Neural progenitor cell (in vitro differentiated cells): ENCODE results near the gene FKBP10. TPM values are rescaled to one million over a fixed set of nuclear protein-coding genes. Genes with fewer than 3 reads are reported as not detected.

Experiments used
- DNase-seq: peaks from one replicate; pipeline ENCODE4 v3.0.0-alpha.2; 2016; ENCODE audit warnings: low spot score
- H2AFZ ChIP-seq: fragments of 200-600 bp; sonication (generic); replicated peaks from 2 replicates; pipeline ENCODE4 v1.6.1; 2016; ENCODE audit warnings: antibody characterized with exemption
- H3F3A ChIP-seq: fragments of 200-600 bp; sonication (generic); 2 replicates; pipeline ENCODE4 v1.6.1; 2016; ENCODE audit warnings: antibody characterized with exemption, low read depth
- H3K27ac ChIP-seq: fragments of 200-600 bp; sonication (generic); 2 replicates; pipeline ENCODE4 v1.5.1; 2016; ENCODE audit warnings: mild to moderate bottlenecking
- H3K27me3 ChIP-seq: fragments of 200-600 bp; sonication (generic); 2 replicates; pipeline ENCODE4 v1.6.1; 2016; ENCODE audit warnings: mild to moderate bottlenecking, moderate library complexity
- H3K36me3 ChIP-seq: fragments of 200-600 bp; sonication (generic); 2 replicates; pipeline ENCODE4 v1.5.1; 2016
- H3K4me1 ChIP-seq: fragments of 200-600 bp; sonication (generic); 2 replicates; pipeline ENCODE4 v1.6.1; 2016; ENCODE audit warnings: mixed run types
- H3K4me2 ChIP-seq: fragments of 200-600 bp; sonication (generic); 2 replicates; pipeline ENCODE4 v1.6.1; 2016
- H3K4me3 ChIP-seq: fragments of 200-600 bp; sonication (generic); 2 replicates; pipeline ENCODE4 v1.5.1; 2016
- H3K79me2 ChIP-seq: fragments of 200-600 bp; sonication (generic); 2 replicates; pipeline ENCODE4 v1.6.1; 2016; ENCODE audit warnings: low read depth
- H3K9ac ChIP-seq: fragments of 200-600 bp; sonication (generic); 2 replicates; pipeline ENCODE4 v1.6.1; 2016
- H3K9me3 ChIP-seq: fragments of 200-600 bp; sonication (generic); 2 replicates; pipeline ENCODE4 v1.5.1; 2016; ENCODE audit warnings: low read depth
- H4K20me1 ChIP-seq: fragments of 200-600 bp; sonication (generic); 2 replicates; pipeline ENCODE4 v1.6.1; 2016; ENCODE audit warnings: low read depth
- H3K27ac Mint-ChIP-seq: 3 replicates; pipeline ENCODE4 v1.8.0; 2021; ENCODE audit warnings: mixed read lengths
- H3K27me3 Mint-ChIP-seq: 2 replicates; pipeline ENCODE4 v1.8.0; 2022; ENCODE audit warnings: low read depth, mild to moderate bottlenecking, inconsistent platforms, moderate library complexity, mixed read lengths; ENCODE audit not compliant: insufficient read depth
- H3K36me3 Mint-ChIP-seq: 3 replicates; pipeline ENCODE4 v1.8.0; 2021; ENCODE audit warnings: mixed read lengths
- H3K4me1 Mint-ChIP-seq: 3 replicates; pipeline ENCODE4 v1.8.0; 2021; ENCODE audit warnings: mixed read lengths
- H3K4me3 Mint-ChIP-seq: 3 replicates; pipeline ENCODE4 v1.8.0; 2021; ENCODE audit warnings: mild to moderate bottlenecking, moderate library complexity, mixed read lengths
- H3K9me3 Mint-ChIP-seq: 3 replicates; pipeline ENCODE4 v1.8.0; 2020; ENCODE audit warnings: mixed read lengths
- CTCF ChIP-seq: fragments of 200-600 bp; sonication (generic); IDR thresholded peaks from 2 replicates; pipeline ENCODE4 v1.5.1; 2017; ENCODE audit warnings: antibody characterized with exemption, mild to moderate bottlenecking
- EZH2 ChIP-seq: fragments of 200-600 bp; sonication (generic); IDR thresholded peaks from 2 replicates; pipeline ENCODE4 v1.6.1; 2017; ENCODE audit warnings: antibody characterized with exemption, mild to moderate bottlenecking, moderate library complexity
- EZH2phosphoT487 ChIP-seq: fragments of 200-600 bp; sonication (generic); IDR thresholded peaks from 2 replicates; pipeline ENCODE4 v1.6.1; 2017; ENCODE audit warnings: antibody characterized with exemption
- total RNA-seq: library from RNA; depleted of rRNA; stranded (reverse); fragments of >200 nt; gene quantifications from 2 replicates; pipeline ENCODE4 v1.2.3, GENCODE V29; 2015; ENCODE audit warnings: low replicate concordance

The FKBP10 gene
- total RNA-seq, 1 donor from 2014 or later = 108 TPM

DNA sequence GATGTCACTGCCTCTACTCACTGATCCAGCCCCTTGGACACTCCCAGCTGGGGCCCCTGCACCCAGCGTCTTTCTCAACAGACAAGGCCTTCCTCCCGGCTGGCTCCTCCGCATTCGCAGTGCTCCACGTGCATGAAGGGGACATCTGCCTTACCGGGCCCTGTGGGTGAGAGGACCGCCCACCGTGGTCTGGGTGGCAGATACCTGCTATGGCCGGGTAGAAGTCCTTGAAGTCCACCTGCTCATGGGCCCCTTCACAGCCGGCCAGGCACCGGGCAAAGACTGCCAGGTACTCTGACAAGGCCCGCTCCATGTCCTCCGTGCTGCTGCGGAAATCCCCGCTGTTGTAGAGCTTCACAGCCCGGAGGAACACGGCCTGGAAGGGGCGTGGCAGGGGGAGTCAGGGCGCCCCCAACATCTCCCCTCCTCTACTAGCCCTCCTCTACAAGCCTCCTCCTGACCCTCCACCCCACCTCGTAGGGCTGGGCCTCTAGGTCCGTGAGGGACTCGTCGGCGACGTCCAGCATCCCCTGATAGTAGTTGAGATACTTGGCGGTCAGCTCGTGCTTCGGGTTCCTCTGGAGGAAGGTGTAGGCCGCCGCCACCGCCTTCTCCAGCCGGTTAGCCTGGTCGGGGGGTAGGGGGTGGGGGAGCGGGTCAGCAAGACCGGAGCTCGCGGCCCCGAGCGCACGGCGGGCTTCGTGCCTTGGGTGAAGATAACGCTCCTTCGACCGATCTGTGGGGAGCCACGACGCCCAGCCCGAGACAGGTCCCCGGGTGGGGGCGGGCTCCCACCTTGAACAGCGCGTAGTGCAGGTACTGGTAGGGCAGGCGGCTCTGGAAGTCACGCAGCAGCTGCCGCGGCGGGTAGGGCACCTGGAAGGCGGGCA, 1.9 kb upstream of the FKBP10 start:
- peaks cover 16% of the 10 kb centered on the region for H3K36me3 Mint-ChIP-seq
- Histone ChIP-seq H3K36me3 (no peaks in the 10 kb centered on the region), H3K4me3 (peak overlapping the region; percentile 85), H3K4me2 (peak overlapping the region; percentile 97), H3K9me3 (no peaks in the 10 kb centered on the region), H3K79me2 (peaks cover 54% of the 10 kb centered on the region), H3F3A (peaks cover 20% of the 10 kb centered on the region), H2AFZ (peak overlapping the region; percentile 98), H4K20me1 (peaks cover 13% of the 10 kb centered on the region), H3K9ac (no peak overlapping the region), H3K27ac (no peak overlapping the region), H3K4me1 (peaks cover 24% of the 10 kb centered on the region), H3K27me3 (no peaks in the 10 kb centered on the region)
- H3K27me3 Mint-ChIP-seq = peaks cover 9% of the 10 kb centered on the region
- peak overlapping the region; percentile 84 for H3K4me3 Mint-ChIP-seq
- peaks cover 26% of the 10 kb centered on the region for H3K4me1 Mint-ChIP-seq
- peak overlapping the region; percentile 87 for H3K27ac Mint-ChIP-seq
- DNase-seq = peak; percentile 55
- H3K9me3 Mint-ChIP-seq = no peaks in the 10 kb centered on the region
- no peak for TF ChIP-seq EZH2phosphoT487
- TF ChIP-seq EZH2 = no peak

DNA sequence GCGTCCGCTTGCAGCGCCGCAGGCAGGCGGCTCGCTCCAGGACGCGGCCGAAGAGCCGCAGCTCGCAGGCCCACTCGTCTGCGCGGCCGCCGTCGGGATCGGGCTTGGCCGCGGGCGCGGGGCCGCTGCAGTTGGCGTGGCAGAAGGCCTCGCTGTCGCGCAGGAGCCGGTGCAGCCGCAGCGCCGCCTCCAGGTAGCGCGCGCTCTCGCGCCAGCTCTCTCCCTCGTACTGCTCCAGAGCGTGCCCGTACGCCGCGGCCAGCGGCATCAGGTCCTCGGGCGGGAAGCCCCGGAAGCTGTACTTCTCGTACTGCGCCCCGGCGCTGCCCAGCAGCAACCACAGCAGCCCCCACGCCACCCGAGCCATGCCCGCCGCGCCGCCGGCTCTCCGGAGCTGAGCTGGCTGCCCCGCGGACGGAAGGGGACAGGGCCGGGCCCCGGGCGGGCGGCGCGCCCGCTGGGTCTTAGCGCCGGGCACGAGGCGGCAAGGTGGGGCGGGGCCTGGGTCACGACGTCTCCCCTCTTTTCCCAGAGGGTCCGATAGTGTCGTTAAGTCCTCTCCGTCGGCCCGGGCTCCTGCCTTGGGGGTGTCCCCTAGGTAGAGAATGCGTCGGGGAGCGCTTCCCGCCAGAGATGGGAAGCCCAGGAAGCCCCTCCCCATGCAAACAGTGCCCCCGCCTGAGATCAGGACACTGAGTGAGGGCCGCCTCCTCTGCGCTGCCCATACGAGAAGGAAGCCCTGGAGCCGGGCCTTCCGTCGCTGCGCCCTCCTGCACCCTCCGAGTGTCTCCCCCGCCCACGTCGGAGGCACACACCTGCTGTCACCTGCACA, 1.0 kb upstream of the FKBP10 start, which contains the start of gene P3H4:
P3H4 (minus strand) TSS at position 401 of the 832 bp plus-strand sequence; CDS start at position 367, 34 bp downstream.
- Mint-ChIP-seq H3K4me3 (peak within 1 kb of the TSS; percentile 95), H3K27ac (peak within 1 kb of the TSS; percentile 96), H3K9me3 (no peaks in the 10 kb centered on the region), H3K36me3 (peaks cover 18% of the 10 kb centered on the region), H3K27me3 (peaks cover 9% of the 10 kb centered on the region), H3K4me1 (peaks cover 28% of the 10 kb centered on the region)
- no peaks in the 10 kb centered on the region for H3K9me3 ChIP-seq
- H3K79me2 ChIP-seq = peaks cover 62% of the 10 kb centered on the region
- H2AFZ ChIP-seq = peak within 1 kb of the TSS; percentile 98
- H3K4me1 ChIP-seq = peaks cover 24% of the 10 kb centered on the region
- no peaks in the 10 kb centered on the region for H3K27me3 ChIP-seq
- peaks cover 13% of the 10 kb centered on the region for H4K20me1 ChIP-seq
- peak; percentile 64 for TF ChIP-seq CTCF
- TF ChIP-seq EZH2phosphoT487 = no peak
- no peak for TF ChIP-seq EZH2
- H3F3A ChIP-seq = peaks cover 20% of the 10 kb centered on the region
- no peaks in the 10 kb centered on the region for H3K36me3 ChIP-seq
- peak within 1 kb of the TSS; percentile 26 for H3K27ac ChIP-seq
- H3K4me3 ChIP-seq = peak within 1 kb of the TSS; percentile 85
- H3K4me2 ChIP-seq = peak within 1 kb of the TSS; percentile 97
- DNase-seq = peak; percentile 90
- H3K9ac ChIP-seq = no peak within 1 kb of the TSS

GRCh38 chr17:41813152-41813680, 412 bp downstream of the FKBP10 start:
- no peak for DNase-seq
- peak overlapping the region; percentile 72 for H3K9ac ChIP-seq
- no peaks in the 10 kb centered on the region for H3K27me3 ChIP-seq
- Mint-ChIP-seq H3K36me3 (peaks cover 24% of the 10 kb centered on the region), H3K4me1 (peaks cover 28% of the 10 kb centered on the region), H3K27me3 (peaks cover 9% of the 10 kb centered on the region), H3K9me3 (no peaks in the 10 kb centered on the region), H3K4me3 (peak overlapping the region; percentile 95), H3K27ac (peak overlapping the region; percentile 97)
- peak overlapping the region; percentile 26 for H3K27ac ChIP-seq
- no peaks in the 10 kb centered on the region for H3K9me3 ChIP-seq
- H3K4me3 ChIP-seq = peak overlapping the region; percentile 85
- no peak for TF ChIP-seq EZH2
- no peak for TF ChIP-seq EZH2phosphoT487
- no peak for TF ChIP-seq CTCF
- H4K20me1 ChIP-seq = peaks cover 13% of the 10 kb centered on the region
- H3F3A ChIP-seq = peaks cover 20% of the 10 kb centered on the region
- peak overlapping the region; percentile 97 for H3K4me2 ChIP-seq
- H3K4me1 ChIP-seq = peaks cover 24% of the 10 kb centered on the region
- peaks cover 68% of the 10 kb centered on the region for H3K79me2 ChIP-seq
- no peaks in the 10 kb centered on the region for H3K36me3 ChIP-seq
- peak overlapping the region; percentile 45 for H2AFZ ChIP-seq
